OCI-LY1 (cell line): ENCODE measurements around the gene PLEKHA6.
"Not testable (repeated sequence)": the region's sequence is repeated elsewhere in the genome, so short reads cannot be mapped to it uniquely, and the experiment has no call there.

Experiments used
- EZH2 ChIP-seq: fragments of 200-600 bp; sonication (generic), shearing (Covaris generic); IDR thresholded peaks from 2 replicates; pipeline ENCODE4 v1.8.0; 2017; ENCODE audit warnings: borderline replicate concordance, mixed run types, mild to moderate bottlenecking, antibody characterized with exemption, low read length, moderate library complexity, mixed read lengths
- TF ChIP-seq, protein P1 (sequence below): fragments of 200-600 bp; sonication (generic), shearing (Covaris generic); IDR thresholded peaks from 2 replicates; pipeline ENCODE4 v1.5.1; 2017; ENCODE audit warnings: mild to moderate bottlenecking, antibody characterized with exemption, low read length, moderate library complexity, mixed read lengths

DNA sequence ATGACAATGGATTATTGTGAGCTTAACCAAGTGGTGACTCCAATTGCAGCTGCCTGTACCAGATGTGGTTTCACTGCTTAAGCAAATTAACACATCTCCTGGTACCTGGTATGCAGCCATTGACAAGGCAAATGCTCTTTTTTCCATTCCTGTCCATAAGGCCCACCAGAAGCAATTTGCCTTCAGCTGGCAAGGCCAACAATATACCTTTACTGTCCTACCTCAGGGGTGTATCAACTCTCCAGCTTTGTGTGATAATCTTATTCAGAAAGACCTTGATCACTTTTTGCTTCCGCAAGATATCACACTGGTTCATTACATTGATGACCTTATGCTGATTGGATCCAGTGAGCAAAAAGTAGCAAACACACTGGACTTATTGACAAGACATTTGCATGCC, 122.2 kb downstream of the PLEKHA6 start:
- TF ChIP-seq EZH2 = not testable (repeated sequence)
- TF ChIP-seq, protein P1, sequence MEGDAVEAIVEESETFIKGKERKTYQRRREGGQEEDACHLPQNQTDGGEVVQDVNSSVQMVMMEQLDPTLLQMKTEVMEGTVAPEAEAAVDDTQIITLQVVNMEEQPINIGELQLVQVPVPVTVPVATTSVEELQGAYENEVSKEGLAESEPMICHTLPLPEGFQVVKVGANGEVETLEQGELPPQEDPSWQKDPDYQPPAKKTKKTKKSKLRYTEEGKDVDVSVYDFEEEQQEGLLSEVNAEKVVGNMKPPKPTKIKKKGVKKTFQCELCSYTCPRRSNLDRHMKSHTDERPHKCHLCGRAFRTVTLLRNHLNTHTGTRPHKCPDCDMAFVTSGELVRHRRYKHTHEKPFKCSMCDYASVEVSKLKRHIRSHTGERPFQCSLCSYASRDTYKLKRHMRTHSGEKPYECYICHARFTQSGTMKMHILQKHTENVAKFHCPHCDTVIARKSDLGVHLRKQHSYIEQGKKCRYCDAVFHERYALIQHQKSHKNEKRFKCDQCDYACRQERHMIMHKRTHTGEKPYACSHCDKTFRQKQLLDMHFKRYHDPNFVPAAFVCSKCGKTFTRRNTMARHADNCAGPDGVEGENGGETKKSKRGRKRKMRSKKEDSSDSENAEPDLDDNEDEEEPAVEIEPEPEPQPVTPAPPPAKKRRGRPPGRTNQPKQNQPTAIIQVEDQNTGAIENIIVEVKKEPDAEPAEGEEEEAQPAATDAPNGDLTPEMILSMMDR = not testable (repeated sequence)
